Keratinocyte (primary cell): ENCODE results near the gene ACBD4.

Source experiments
- EZH2 ChIP-seq: IDR thresholded peaks from one replicate; pipeline ENCODE4 v1.6.1; 2012; ENCODE audit warnings: inconsistent platforms, mild to moderate bottlenecking, low read length, moderate library complexity
- TF ChIP-seq, protein P1 (sequence below), 3 experiments: IDR thresholded peaks in 1 of 3; conservative IDR thresholded peaks in 1 of 3; optimal IDR thresholded peaks in 1 of 3; 2 replicates in 2 of 3; 3 replicates in 1 of 3; pipeline versions ENCODE3 to v1.5.1; 2011; ENCODE audit warnings: low read length in 3 of 3, mild to moderate bottlenecking in 3 of 3, moderate library complexity in 2 of 3, control low read depth in 1 of 3, inconsistent platforms in 1 of 3; ENCODE audit not compliant: insufficient read depth in 2 of 3; ENCODE audit errors: extremely low read depth in 1 of 3

DNA sequence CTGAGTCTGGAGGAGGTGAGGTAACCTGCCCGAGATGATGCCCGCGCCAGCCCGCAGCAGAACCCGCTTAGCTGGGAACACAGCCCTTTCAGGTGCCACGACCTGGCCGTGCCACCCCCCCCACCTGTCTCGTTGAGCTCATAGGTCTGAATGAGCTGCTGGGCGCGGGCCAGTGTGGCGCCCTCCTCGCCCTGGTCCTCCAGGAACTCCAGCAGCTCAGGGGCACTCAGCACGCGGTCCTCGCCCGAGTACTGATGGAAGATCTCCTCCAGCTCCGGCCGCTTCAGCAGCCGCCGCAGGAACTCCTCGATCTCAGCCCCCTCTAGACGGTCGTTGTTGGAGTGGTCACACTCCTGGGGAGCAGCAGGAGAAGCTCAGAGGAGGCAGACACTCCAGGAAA, 16.8 kb upstream of the ACBD4 start:
- TF ChIP-seq, protein P1, sequence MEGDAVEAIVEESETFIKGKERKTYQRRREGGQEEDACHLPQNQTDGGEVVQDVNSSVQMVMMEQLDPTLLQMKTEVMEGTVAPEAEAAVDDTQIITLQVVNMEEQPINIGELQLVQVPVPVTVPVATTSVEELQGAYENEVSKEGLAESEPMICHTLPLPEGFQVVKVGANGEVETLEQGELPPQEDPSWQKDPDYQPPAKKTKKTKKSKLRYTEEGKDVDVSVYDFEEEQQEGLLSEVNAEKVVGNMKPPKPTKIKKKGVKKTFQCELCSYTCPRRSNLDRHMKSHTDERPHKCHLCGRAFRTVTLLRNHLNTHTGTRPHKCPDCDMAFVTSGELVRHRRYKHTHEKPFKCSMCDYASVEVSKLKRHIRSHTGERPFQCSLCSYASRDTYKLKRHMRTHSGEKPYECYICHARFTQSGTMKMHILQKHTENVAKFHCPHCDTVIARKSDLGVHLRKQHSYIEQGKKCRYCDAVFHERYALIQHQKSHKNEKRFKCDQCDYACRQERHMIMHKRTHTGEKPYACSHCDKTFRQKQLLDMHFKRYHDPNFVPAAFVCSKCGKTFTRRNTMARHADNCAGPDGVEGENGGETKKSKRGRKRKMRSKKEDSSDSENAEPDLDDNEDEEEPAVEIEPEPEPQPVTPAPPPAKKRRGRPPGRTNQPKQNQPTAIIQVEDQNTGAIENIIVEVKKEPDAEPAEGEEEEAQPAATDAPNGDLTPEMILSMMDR (optimal IDR thresholded peaks at IDR 0.05 in 1 of 3, IDR thresholded peaks at IDR 0.05 in 1 of 3, conservative IDR thresholded peaks at IDR 0.05 in 1 of 3; ENCODE audit: extremely low read depth in 1 of 3, insufficient read depth in 2 of 3, low read length in 3 of 3) = no peak
- TF ChIP-seq EZH2 = no peak
